ENCODE results near the gene TMIE. TPM values are rescaled to one million over a fixed set of nuclear protein-coding genes. Genes with fewer than 3 reads are reported as not detected.

TMIE gene
- total and polyA plus RNA-seq, 10 of the 15 experiments (the other 5 are each of a cell fraction or from before 2014, with no cell fraction given): not detected

- TF ChIP-seq ATF2 (IDR thresholded peaks at IDR 0.05; ENCODE audit: low read length): no peak
Observed at GRCh38 chr3:46719735-46720271, 18.6 kb downstream of the TMIE start (continued).

GRCh38 chr3:46721009-46721408, 19.8 kb downstream of the TMIE start:
- WGBS (ENCODE audit: insufficient coverage, insufficient replicate concordance, low lambda C conversion rate, missing lambda C conversion rate): 68% methylated on average over 2 of the region's 2 CpGs
- ATAC-seq (no peak), DNase-seq (ENCODE audit: low read depth, low spot score) (no peak), FAIRE-seq (no peak)
- Histone ChIP-seq H3K79me2 (ENCODE audit: control insufficient read depth, insufficient read depth, low read length) (no peaks in the 10 kb centered on the region), H3K4me3 (no peak overlapping the region), H3K9me3 (replicated peaks; ENCODE audit: control insufficient read depth, insufficient read depth, low read length) (no peaks in the 10 kb centered on the region), H3K4me2 (ENCODE audit: control insufficient read depth, insufficient read depth) (no peak overlapping the region), H3K27ac (ENCODE audit: control insufficient read depth, insufficient read depth) (no peak overlapping the region), H3K27me3 (replicated peaks in 1 of 2; ENCODE audit: control insufficient read depth in 2 of 2, insufficient read depth in 2 of 2, low read length in 1 of 2) (no peaks in the 10 kb centered on the region), H4K20me1 (ENCODE audit: control insufficient read depth, insufficient read depth) (no peaks in the 10 kb centered on the region), H3K4me1 (ENCODE audit: control insufficient read depth, insufficient read depth, low read length) (peaks cover 1% of the 10 kb centered on the region; the same call in 1 of the 2 replicates), H3K9ac (ENCODE audit: control insufficient read depth, insufficient read depth, low read length) (no peak overlapping the region), H2AFZ (ENCODE audit: control insufficient read depth, low read depth, low read length) (no peak overlapping the region), H3K36me3 (ENCODE audit: control insufficient read depth in 2 of 2, insufficient read depth in 2 of 2, low read length in 1 of 2) (no peaks in the 10 kb centered on the region)
- POLR2A ChIA-PET: no interaction called here
- BruUV-seq (replicated peaks): no TSS peak
- in situ Hi-C loops (cut with MboI) (no loop called here), intact Hi-C loops (cut with micrococcal nuclease; ENCODE audit: unreplicated experiment) (no loop called here)
- RAD21 ChIA-PET (ENCODE audit: unreplicated experiment): no interaction called here
- SMC1A ChIA-PET (ENCODE audit: uncharacterized antibody, unreplicated experiment): no interaction called here
- CTCF ChIA-PET: no interaction called here
- TF ChIP-seq ZNF384 (IDR thresholded peaks at IDR 0.05; ENCODE audit: borderline replicate concordance, low read depth, low read length) (no peak), MEF2B (IDR thresholded peaks at IDR 0.05; ENCODE audit: partially characterized antibody, poor library complexity, severe bottlenecking) (no peak), WRNIP1 (IDR thresholded peaks at IDR 0.05; ENCODE audit: borderline replicate concordance, low read depth, low read length) (no peak), NKRF (conservative IDR thresholded peaks at IDR 0.05) (no peak), SUPT20H (IDR thresholded peaks at IDR 0.05; ENCODE audit: borderline replicate concordance, control insufficient read depth, low read depth, low read length) (no peak), FOXM1 (IDR thresholded peaks at IDR 0.05; ENCODE audit: low read depth, low read length) (no peak), ZBTB40 (IDR thresholded peaks at IDR 0.05; ENCODE audit: borderline replicate concordance) (no peak), SREBF1 (IDR thresholded peaks at IDR 0.05; ENCODE audit: low read length) (no peak), SIN3A (IDR thresholded peaks at IDR 0.05; ENCODE audit: low read depth, low read length) (no peak), PBX3 (IDR thresholded peaks at IDR 0.05; ENCODE audit: insufficient replicate concordance, low read depth, low read length) (no peak), SREBF2 (IDR thresholded peaks at IDR 0.05; ENCODE audit: low read length) (no peak), POU2F2 (IDR thresholded peaks at IDR 0.05; ENCODE audit: borderline replicate concordance, low read depth, low read length) (no peak), TCF3 (IDR thresholded peaks at IDR 0.05; ENCODE audit: borderline replicate concordance, insufficient read depth, low read depth, low read length) (no peak)

Data from GM12878 (cell line).